Measurements from ENCODE around the gene ACVR1B.

Gene ACVR1B

GRCh38 chr12:52042706-52043385, 91.3 kb downstream of the ACVR1B start:
- no peak for DNase-seq (ENCODE audit: low spot score in 2 of 2)
- no peak overlapping the region for H3K4me3 ChIP-seq
- no peaks in the 10 kb centered on the region for H3K27me3 ChIP-seq (ENCODE audit: low read depth)
- in situ Hi-C loops (cut with MboI; ENCODE audit: low sequenced_read_pairs), result no loop called here
- no peaks in the 10 kb centered on the region for H3K4me1 ChIP-seq
- H3K36me3 ChIP-seq (replicated peaks), result peaks cover 4% of the 10 kb centered on the region
- H3K9me3 ChIP-seq, result no peaks in the 10 kb centered on the region

GRCh38 chr12:52043386-52044212, 92.1 kb downstream of the ACVR1B start:
- Histone ChIP-seq H3K27me3 (ENCODE audit: low read depth) (no peaks in the 10 kb centered on the region), H3K9me3 (no peaks in the 10 kb centered on the region), H3K36me3 (replicated peaks) (peaks cover 4% of the 10 kb centered on the region), H3K4me3 (no peak overlapping the region), H3K4me1 (no peaks in the 10 kb centered on the region)
- DNase-seq (ENCODE audit: low spot score in 2 of 2), result no peak
- in situ Hi-C loops (cut with MboI; ENCODE audit: low sequenced_read_pairs), result no loop called here

GRCh38 chr12:52044292-52044983, 92.9 kb downstream of the ACVR1B start:
- DNase-seq (ENCODE audit: low spot score in 2 of 2), result no peak
- in situ Hi-C loops (cut with MboI; ENCODE audit: low sequenced_read_pairs), result no loop called here
- peaks cover 4% of the 10 kb centered on the region for H3K36me3 ChIP-seq (replicated peaks)
- H3K4me1 ChIP-seq, result no peaks in the 10 kb centered on the region
- no peak overlapping the region for H3K4me3 ChIP-seq
- no peaks in the 10 kb centered on the region for H3K27me3 ChIP-seq (ENCODE audit: low read depth)
- H3K9me3 ChIP-seq, result no peaks in the 10 kb centered on the region

GRCh38 chr12:52045794-52046199, 94.3 kb downstream of the ACVR1B start:
- H3K27me3 ChIP-seq (ENCODE audit: low read depth), result no peaks in the 10 kb centered on the region
- peaks cover 10% of the 10 kb centered on the region for H3K4me1 ChIP-seq
- no peaks in the 10 kb centered on the region for H3K9me3 ChIP-seq
- peaks cover 4% of the 10 kb centered on the region for H3K36me3 ChIP-seq (replicated peaks)
- no peak for DNase-seq (ENCODE audit: low spot score in 2 of 2)
- in situ Hi-C loops (cut with MboI; ENCODE audit: low sequenced_read_pairs), result no loop called here
- H3K4me3 ChIP-seq, result no peak overlapping the region

All from HAP-1 (cell line).